Panc1 (cell line): ENCODE results near the gene DEFB115.

ENCODE experiments used
- POLR2AphosphoS5 ChIP-seq: IDR thresholded peaks from 2 replicates; pipeline ENCODE4 v1.6.1; 2012; ENCODE audit warnings: mild to moderate bottlenecking, low read depth, low read length, moderate library complexity
- SIN3A ChIP-seq: IDR thresholded peaks from 2 replicates; pipeline ENCODE4 v1.6.1; 2012; ENCODE audit warnings: low read depth, mild to moderate bottlenecking, low read length, moderate library complexity, borderline replicate concordance; ENCODE audit not compliant: insufficient read depth
- TF ChIP-seq, protein P1 (sequence below): fragments of 450-650 bp; IDR thresholded peaks from 2 replicates; pipeline ENCODE4 v1.5.1; 2017; ENCODE audit warnings: mild to moderate bottlenecking
- TF ChIP-seq, protein P2 (sequence below), 2 experiments: IDR thresholded peaks; 2 replicates each; pipeline ENCODE4 v1.6.1; 2011 to 2012; ENCODE audit warnings: low read depth in 2 of 2, control low read depth in 1 of 2, low read length in 1 of 2, mild to moderate bottlenecking in 1 of 2, moderate library complexity in 1 of 2; ENCODE audit not compliant: insufficient read depth in 1 of 2

GRCh38 chr20:31256959-31257358 is 505 bp upstream of the DEFB115 start:
- TF ChIP-seq, protein P1, sequence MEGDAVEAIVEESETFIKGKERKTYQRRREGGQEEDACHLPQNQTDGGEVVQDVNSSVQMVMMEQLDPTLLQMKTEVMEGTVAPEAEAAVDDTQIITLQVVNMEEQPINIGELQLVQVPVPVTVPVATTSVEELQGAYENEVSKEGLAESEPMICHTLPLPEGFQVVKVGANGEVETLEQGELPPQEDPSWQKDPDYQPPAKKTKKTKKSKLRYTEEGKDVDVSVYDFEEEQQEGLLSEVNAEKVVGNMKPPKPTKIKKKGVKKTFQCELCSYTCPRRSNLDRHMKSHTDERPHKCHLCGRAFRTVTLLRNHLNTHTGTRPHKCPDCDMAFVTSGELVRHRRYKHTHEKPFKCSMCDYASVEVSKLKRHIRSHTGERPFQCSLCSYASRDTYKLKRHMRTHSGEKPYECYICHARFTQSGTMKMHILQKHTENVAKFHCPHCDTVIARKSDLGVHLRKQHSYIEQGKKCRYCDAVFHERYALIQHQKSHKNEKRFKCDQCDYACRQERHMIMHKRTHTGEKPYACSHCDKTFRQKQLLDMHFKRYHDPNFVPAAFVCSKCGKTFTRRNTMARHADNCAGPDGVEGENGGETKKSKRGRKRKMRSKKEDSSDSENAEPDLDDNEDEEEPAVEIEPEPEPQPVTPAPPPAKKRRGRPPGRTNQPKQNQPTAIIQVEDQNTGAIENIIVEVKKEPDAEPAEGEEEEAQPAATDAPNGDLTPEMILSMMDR: no peak
- TF ChIP-seq POLR2AphosphoS5: no peak
- TF ChIP-seq SIN3A: no peak
- TF ChIP-seq, protein P2, sequence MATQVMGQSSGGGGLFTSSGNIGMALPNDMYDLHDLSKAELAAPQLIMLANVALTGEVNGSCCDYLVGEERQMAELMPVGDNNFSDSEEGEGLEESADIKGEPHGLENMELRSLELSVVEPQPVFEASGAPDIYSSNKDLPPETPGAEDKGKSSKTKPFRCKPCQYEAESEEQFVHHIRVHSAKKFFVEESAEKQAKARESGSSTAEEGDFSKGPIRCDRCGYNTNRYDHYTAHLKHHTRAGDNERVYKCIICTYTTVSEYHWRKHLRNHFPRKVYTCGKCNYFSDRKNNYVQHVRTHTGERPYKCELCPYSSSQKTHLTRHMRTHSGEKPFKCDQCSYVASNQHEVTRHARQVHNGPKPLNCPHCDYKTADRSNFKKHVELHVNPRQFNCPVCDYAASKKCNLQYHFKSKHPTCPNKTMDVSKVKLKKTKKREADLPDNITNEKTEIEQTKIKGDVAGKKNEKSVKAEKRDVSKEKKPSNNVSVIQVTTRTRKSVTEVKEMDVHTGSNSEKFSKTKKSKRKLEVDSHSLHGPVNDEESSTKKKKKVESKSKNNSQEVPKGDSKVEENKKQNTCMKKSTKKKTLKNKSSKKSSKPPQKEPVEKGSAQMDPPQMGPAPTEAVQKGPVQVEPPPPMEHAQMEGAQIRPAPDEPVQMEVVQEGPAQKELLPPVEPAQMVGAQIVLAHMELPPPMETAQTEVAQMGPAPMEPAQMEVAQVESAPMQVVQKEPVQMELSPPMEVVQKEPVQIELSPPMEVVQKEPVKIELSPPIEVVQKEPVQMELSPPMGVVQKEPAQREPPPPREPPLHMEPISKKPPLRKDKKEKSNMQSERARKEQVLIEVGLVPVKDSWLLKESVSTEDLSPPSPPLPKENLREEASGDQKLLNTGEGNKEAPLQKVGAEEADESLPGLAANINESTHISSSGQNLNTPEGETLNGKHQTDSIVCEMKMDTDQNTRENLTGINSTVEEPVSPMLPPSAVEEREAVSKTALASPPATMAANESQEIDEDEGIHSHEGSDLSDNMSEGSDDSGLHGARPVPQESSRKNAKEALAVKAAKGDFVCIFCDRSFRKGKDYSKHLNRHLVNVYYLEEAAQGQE (IDR thresholded peaks at IDR 0.05; ENCODE audit: insufficient read depth in 1 of 2, low read depth in 2 of 2, low read length in 1 of 2): no peak
